ENCODE data around the gene WRNIP1.
A peak's percentile ranks its signal among the peaks of the same experiment; 100 is the strongest.

GRCh38 chr6:2766767-2767656 lies 1.8 kb downstream of the WRNIP1 start:
- TF ChIP-seq CTCF (conservative IDR thresholded peaks at IDR 0.05), result peak; percentile 26
- no peak for TF ChIP-seq ZFX (IDR thresholded peaks at IDR 0.05)

All from C4-2B (cell line).